Karpas-422 (cell line): ENCODE results near the gene MYOM3. TPM values are rescaled to one million over a fixed set of nuclear protein-coding genes. Genes with fewer than 3 reads are reported as not detected.

Source experiments
- DNase-seq: peaks from one replicate; pipeline ENCODE4 v3.0.0-alpha.2; 2015
- H2AFZ ChIP-seq: fragments of 200-600 bp; sonication (generic); 2 replicates; pipeline ENCODE4 v1.6.1; 2014; ENCODE audit warnings: antibody characterized with exemption, low read length, mixed read lengths
- H3K27ac ChIP-seq: fragments of 200-600 bp; sonication (generic); 2 replicates; pipeline ENCODE4 v1.5.1; 2014; ENCODE audit warnings: mild to moderate bottlenecking, low read length, moderate library complexity
- H3K27me3 ChIP-seq: fragments of 200-600 bp; sonication (generic); 2 replicates; pipeline ENCODE4 v1.6.1; 2014; ENCODE audit warnings: low read length, mixed read lengths
- H3K36me3 ChIP-seq: fragments of 200-600 bp; sonication (generic); 2 replicates; pipeline ENCODE4 v1.6.1; 2014; ENCODE audit warnings: low read length, mixed read lengths; ENCODE audit not compliant: insufficient read depth
- H3K4me1 ChIP-seq: fragments of 200-600 bp; sonication (generic); 2 replicates; pipeline ENCODE4 v1.6.1; 2014; ENCODE audit warnings: mild to moderate bottlenecking, low read length, mixed read lengths
- H3K4me2 ChIP-seq: fragments of 200-600 bp; sonication (generic); 2 replicates; pipeline ENCODE4 v1.6.1; 2014; ENCODE audit warnings: low read length, low read depth, mild to moderate bottlenecking; ENCODE audit not compliant: poor library complexity, severe bottlenecking
- H3K4me3 ChIP-seq: fragments of 200-600 bp; sonication (generic); 2 replicates; pipeline ENCODE4 v1.5.1; 2014; ENCODE audit warnings: mild to moderate bottlenecking, antibody characterized with exemption, low read length, mixed read lengths
- H3K79me2 ChIP-seq: fragments of 200-600 bp; sonication (generic); 2 replicates; pipeline ENCODE4 v1.6.1; 2014; ENCODE audit warnings: mild to moderate bottlenecking, low read length, mixed read lengths
- H3K9ac ChIP-seq: fragments of 200-600 bp; sonication (generic); 2 replicates; pipeline ENCODE4 v1.6.0; 2014; ENCODE audit warnings: low read length
- H3K9me2 ChIP-seq: fragments of 200-600 bp; sonication (generic), shearing (Covaris generic); replicated peaks from 2 replicates; pipeline ENCODE4 v1.6.0; 2014; ENCODE audit warnings: mild to moderate bottlenecking, low read length, moderate library complexity; ENCODE audit not compliant: insufficient read depth
- H3K9me3 ChIP-seq: fragments of 300-700, 200-600 bp; sonication (generic); 2 replicates; pipeline ENCODE4 v1.6.1; 2014; ENCODE audit warnings: low read length, mixed read lengths
- H4K20me1 ChIP-seq: fragments of 200-600 bp; sonication (generic); 2 replicates; pipeline ENCODE4 v1.6.1; 2014; ENCODE audit warnings: mild to moderate bottlenecking, antibody characterized with exemption, low read length, low read depth; ENCODE audit not compliant: insufficient read depth
- total RNA-seq: library from RNA; depleted of rRNA; stranded (reverse); fragments of >200 nt; shearing (Covaris generic); gene quantifications from 2 replicates; pipeline ENCODE4 v1.2.3, GENCODE V29; 2014; ENCODE audit warnings: low replicate concordance

The MYOM3 gene
- total RNA-seq, 1 experiment from 2014 or later, result not detected

DNA sequence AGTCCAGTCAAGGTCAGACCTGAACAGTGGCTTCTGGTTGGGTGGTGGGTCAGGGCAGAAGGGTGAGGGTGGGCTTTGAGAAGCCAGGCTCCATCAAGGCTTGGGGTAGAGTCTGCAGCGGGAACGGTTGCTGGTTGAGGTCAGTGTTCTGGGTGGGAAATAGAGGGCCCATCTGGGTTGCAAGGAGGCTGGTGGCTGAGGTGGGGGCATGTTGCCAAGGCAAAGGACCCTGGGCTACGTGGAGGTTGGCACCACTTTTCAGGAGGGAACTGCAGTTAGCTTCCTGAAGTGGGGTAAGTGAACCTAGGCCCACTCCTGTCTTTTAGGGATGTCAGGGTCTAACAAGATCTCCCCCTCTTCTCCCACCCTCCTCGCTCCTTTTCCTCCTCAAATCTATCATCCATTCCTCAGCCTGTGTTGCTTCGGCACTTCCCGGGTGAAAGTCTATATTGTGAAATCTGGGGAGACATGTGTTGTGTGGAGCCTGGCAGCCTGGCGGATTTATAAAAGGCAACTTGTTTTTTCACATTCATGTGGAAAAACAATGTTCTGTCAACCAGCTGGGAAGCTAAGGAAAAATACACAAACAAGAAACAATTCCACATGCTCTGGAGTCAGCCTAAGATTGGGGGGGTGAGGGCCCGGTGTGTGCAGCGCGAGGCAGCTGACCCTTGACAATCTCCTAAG is 29.5 kb upstream of the MYOM3 start:
- no peak for DNase-seq
- Histone ChIP-seq H3K4me1 (no peaks in the 10 kb centered on the region), H3K4me3 (no peak overlapping the region), H4K20me1 (no peaks in the 10 kb centered on the region), H3K36me3 (no peaks in the 10 kb centered on the region), H3K9me2 (no peaks in the 10 kb centered on the region), H3K9me3 (no peaks in the 10 kb centered on the region), H3K79me2 (no peaks in the 10 kb centered on the region), H3K27me3 (no peaks in the 10 kb centered on the region; the same call in 1 of the 2 replicates), H3K4me2 (no peak overlapping the region), H3K9ac (no peak overlapping the region), H2AFZ (no peak overlapping the region), H3K27ac (no peak overlapping the region)

DNA sequence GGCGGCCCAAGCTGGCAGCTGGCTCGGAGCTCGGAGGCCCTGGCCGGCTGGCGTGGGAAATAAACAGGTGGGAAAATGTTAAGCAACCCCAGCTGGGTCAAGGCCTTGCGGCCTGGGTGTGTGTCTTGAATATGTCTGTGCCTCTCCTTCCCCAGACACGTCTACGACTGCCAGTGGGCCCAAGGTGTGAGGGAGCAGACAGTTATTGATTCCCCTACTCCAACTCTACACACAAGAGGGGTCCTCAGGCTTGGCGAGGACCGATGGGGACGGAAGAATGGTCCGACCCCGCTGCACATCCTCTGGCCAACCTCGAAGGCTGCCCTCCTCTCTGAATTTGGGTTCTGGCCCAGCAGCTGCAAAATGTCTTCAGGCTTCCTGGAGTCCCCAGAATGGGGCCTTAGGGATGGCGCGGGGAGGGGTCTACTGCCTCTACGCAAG is 28.8 kb upstream of the MYOM3 start:
- no peak overlapping the region for H3K4me3 ChIP-seq
- no peak for DNase-seq
- no peaks in the 10 kb centered on the region for H3K9me3 ChIP-seq
- no peaks in the 10 kb centered on the region; the same call in 1 of the 2 replicates for H3K27me3 ChIP-seq
- H3K4me1 ChIP-seq, result no peaks in the 10 kb centered on the region
- no peaks in the 10 kb centered on the region for H3K79me2 ChIP-seq
- no peak overlapping the region for H3K27ac ChIP-seq
- no peaks in the 10 kb centered on the region for H4K20me1 ChIP-seq
- H3K4me2 ChIP-seq, result no peak overlapping the region
- H3K9ac ChIP-seq, result no peak overlapping the region
- no peaks in the 10 kb centered on the region for H3K36me3 ChIP-seq
- H2AFZ ChIP-seq, result no peak overlapping the region
- no peaks in the 10 kb centered on the region for H3K9me2 ChIP-seq

DNA sequence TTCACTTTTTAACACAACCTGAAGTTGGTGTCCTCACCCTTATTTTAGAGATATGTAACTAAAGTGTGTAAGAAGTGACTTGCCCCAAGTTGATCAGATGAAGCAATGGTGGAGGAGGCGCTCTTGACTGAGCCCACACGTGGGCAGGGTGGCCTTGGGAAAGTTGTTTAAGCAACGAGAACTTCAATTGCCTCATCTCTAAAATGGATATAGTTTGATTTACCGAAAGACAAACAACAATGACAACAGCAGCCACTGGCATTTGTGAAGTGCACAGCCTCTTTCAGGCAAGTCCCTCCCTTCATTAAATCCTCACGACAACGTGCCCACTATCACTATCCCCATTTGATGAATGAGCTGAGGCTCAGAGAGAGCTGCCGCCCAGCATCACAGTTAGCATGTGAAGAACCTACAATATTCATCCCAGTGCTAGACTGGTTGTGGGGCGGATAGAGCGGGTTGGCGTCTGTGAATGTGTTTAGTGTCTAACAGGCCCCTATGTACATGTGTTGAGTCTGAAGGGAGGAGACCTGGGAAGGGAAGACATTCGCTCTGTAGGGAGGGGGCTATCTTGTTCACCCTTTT is 28.0 kb upstream of the MYOM3 start:
- Histone ChIP-seq H3K27me3 (no peaks in the 10 kb centered on the region; the same call in 1 of the 2 replicates), H3K36me3 (no peaks in the 10 kb centered on the region), H2AFZ (no peak overlapping the region), H3K9me3 (no peaks in the 10 kb centered on the region), H3K79me2 (no peaks in the 10 kb centered on the region), H3K4me1 (no peaks in the 10 kb centered on the region), H4K20me1 (no peaks in the 10 kb centered on the region), H3K4me2 (no peak overlapping the region), H3K27ac (no peak overlapping the region), H3K4me3 (no peak overlapping the region), H3K9ac (no peak overlapping the region), H3K9me2 (no peaks in the 10 kb centered on the region)
- no peak for DNase-seq

DNA sequence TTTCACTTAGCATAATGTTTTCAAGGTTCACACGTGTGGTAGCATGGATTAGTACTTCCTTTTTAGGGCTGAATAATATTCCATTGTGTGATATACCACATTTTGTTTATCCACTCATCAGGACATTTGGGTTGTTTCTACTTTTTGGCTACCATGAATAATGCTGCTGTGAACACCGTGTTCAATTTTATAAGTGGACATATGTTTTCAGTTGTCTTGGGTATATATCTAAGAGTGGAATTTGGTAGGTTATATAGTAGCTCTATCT is 27.2 kb upstream of the MYOM3 start:
- H3K4me3 ChIP-seq, result no peak overlapping the region
- no peak overlapping the region for H3K9ac ChIP-seq
- no peaks in the 10 kb centered on the region for H3K36me3 ChIP-seq
- H4K20me1 ChIP-seq, result no peaks in the 10 kb centered on the region
- H3K4me2 ChIP-seq, result no peak overlapping the region
- no peaks in the 10 kb centered on the region for H3K9me3 ChIP-seq
- no peak overlapping the region for H3K27ac ChIP-seq
- H3K9me2 ChIP-seq, result no peaks in the 10 kb centered on the region
- H3K27me3 ChIP-seq, result no peaks in the 10 kb centered on the region; the same call in 1 of the 2 replicates
- H2AFZ ChIP-seq, result no peak overlapping the region
- no peaks in the 10 kb centered on the region for H3K79me2 ChIP-seq
- DNase-seq, result no peak
- no peaks in the 10 kb centered on the region for H3K4me1 ChIP-seq

DNA sequence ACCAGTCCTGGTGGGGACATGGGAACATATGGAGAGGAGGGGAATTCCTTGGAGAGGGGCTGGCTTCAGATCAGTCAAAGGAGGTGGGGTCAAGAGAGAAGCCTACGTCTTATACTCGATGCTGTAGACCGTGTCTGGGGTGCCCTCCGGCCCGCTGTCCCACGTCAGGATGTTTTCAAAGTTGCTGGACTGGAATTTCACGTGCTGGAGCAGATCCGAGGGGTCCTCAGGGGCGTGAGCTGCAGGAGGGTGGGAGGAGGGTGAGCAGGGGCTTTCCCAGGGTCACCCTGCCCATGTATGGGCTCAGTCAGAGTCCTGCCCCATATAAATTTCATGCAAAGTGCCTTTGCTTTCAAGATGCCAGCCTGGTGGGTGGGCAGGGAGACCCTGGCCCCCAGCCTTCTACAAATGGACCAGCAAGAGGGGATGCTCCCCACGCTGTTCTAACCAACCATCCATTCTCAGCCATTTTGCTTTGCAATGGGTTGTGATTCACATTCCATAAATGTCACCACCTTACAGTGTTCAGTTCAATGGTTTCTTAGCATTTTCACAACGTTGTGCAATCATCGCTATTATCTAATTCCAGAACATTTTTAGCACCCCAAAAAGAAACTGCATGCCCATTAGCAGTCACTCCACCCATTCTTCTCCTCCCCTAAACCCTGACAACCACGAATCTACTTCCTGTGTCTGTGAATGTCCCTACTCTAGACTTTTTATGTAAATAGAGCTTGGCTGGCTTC is 26.7 kb upstream of the MYOM3 start:
- Histone ChIP-seq H3K27ac (no peak overlapping the region), H3K4me3 (no peak overlapping the region), H3K27me3 (no peaks in the 10 kb centered on the region; the same call in 1 of the 2 replicates), H3K9ac (no peak overlapping the region), H3K79me2 (no peaks in the 10 kb centered on the region), H3K9me2 (no peaks in the 10 kb centered on the region), H4K20me1 (no peaks in the 10 kb centered on the region), H3K4me1 (no peaks in the 10 kb centered on the region), H3K4me2 (no peak overlapping the region), H3K9me3 (no peaks in the 10 kb centered on the region), H2AFZ (no peak overlapping the region), H3K36me3 (no peaks in the 10 kb centered on the region)
- DNase-seq, result no peak

DNA sequence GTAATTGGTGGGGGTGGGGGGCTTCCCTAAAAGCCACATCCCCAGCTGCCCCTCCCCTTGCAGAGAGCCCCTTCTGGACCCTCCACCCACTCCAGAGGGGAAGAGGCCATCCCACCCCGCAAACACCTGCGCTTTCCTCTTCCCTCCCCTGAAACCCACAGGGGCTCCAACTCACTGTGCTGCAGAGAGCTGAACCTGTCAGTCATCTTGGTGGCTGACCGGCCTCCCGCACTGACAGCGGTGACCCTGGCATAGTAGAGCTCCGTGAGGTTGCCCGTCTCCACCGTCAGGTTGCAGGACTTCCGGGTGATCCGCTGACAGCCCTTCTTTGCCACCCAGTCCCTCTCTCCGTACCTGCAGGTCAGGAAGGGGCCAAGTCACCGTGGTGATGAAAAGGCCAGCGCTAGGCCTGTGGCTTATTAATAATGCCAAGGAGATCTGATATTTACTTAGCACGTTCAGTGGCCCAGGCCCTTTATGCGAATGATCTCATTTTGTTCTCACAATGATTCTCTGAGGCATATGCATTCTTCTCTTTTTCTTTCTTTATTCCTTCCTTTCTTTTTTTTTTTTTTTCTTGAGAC is 25.1 kb upstream of the MYOM3 start:
- no peaks in the 10 kb centered on the region for H3K36me3 ChIP-seq
- no peak overlapping the region for H2AFZ ChIP-seq
- no peak overlapping the region for H3K4me2 ChIP-seq
- no peak overlapping the region for H3K27ac ChIP-seq
- H4K20me1 ChIP-seq, result no peaks in the 10 kb centered on the region
- H3K4me3 ChIP-seq, result no peak overlapping the region
- no peaks in the 10 kb centered on the region for H3K9me2 ChIP-seq
- no peak for DNase-seq
- no peaks in the 10 kb centered on the region for H3K9me3 ChIP-seq
- no peak overlapping the region for H3K9ac ChIP-seq
- no peaks in the 10 kb centered on the region; the same call in 1 of the 2 replicates for H3K27me3 ChIP-seq
- H3K4me1 ChIP-seq, result no peaks in the 10 kb centered on the region
- H3K79me2 ChIP-seq, result no peaks in the 10 kb centered on the region

DNA sequence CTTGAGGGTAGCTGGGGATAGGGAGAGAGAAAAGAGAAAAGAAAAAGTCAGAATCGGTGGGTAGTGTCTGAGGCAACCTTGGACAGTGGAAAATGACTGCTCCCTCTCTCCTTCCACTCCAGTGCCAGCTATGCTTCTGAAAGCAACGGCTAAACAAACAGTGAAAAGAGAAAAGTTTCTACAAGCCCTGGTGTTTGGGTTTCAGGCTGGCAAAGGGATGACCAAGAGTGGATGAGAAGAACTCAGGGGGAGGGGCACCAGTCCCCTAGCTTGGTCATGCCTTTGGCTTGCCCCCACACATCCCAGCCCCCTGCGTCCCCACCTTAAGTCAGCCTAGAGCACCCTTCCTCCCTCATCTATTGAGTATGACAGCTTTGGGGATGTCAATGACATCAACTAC is 22.4 kb upstream of the MYOM3 start:
- H2AFZ ChIP-seq, result no peak overlapping the region
- no peaks in the 10 kb centered on the region for H3K9me2 ChIP-seq
- H3K27me3 ChIP-seq, result no peaks in the 10 kb centered on the region; the same call in 1 of the 2 replicates
- H4K20me1 ChIP-seq, result no peaks in the 10 kb centered on the region
- no peak overlapping the region for H3K4me2 ChIP-seq
- no peak overlapping the region for H3K9ac ChIP-seq
- H3K4me3 ChIP-seq, result no peak overlapping the region
- no peaks in the 10 kb centered on the region for H3K9me3 ChIP-seq
- H3K36me3 ChIP-seq, result no peaks in the 10 kb centered on the region
- H3K27ac ChIP-seq, result no peak overlapping the region
- no peaks in the 10 kb centered on the region for H3K4me1 ChIP-seq
- no peak for DNase-seq
- H3K79me2 ChIP-seq, result no peaks in the 10 kb centered on the region

DNA sequence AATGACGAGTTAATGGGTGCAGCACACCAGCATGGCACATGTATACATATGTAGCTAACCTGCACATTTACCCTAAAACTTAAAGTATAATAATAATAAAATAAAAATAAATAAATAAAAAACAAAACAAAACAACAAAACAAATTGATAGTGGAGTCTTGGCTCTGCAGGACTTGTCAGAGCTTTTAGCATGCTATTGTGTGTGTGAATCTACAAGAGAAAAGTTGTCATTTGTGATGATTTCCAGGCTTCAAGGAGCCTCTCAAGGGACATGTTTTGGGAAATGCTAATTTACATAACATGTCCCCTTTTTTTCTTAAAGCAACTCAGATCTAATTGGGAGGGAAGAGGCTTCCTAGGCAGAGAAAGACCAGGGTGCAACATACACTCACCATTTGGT is 21.9 kb upstream of the MYOM3 start:
- no peak for DNase-seq
- no peaks in the 10 kb centered on the region for H3K4me1 ChIP-seq
- no peaks in the 10 kb centered on the region for H3K36me3 ChIP-seq
- no peak overlapping the region for H3K9ac ChIP-seq
- H3K9me2 ChIP-seq, result no peaks in the 10 kb centered on the region
- H4K20me1 ChIP-seq, result no peaks in the 10 kb centered on the region
- H3K4me2 ChIP-seq, result no peak overlapping the region
- no peak overlapping the region for H3K4me3 ChIP-seq
- no peaks in the 10 kb centered on the region for H3K27me3 ChIP-seq
- H3K79me2 ChIP-seq, result no peaks in the 10 kb centered on the region
- no peak overlapping the region for H3K27ac ChIP-seq
- H2AFZ ChIP-seq, result no peak overlapping the region
- no peaks in the 10 kb centered on the region for H3K9me3 ChIP-seq
